SH-SY5Y (cell line): ENCODE data around the gene PRKAR2A.

Experiments
- GATA2 ChIP-seq: IDR thresholded peaks from 2 replicates; pipeline ENCODE4 v1.6.1; 2011; ENCODE audit warnings: mild to moderate bottlenecking, low read depth, low read length
- GATA3 ChIP-seq: IDR thresholded peaks from 2 replicates; pipeline ENCODE4 v1.6.1; 2011; ENCODE audit warnings: low read depth, mild to moderate bottlenecking, low read length, moderate library complexity

- TF ChIP-seq GATA2 (no peak), GATA3 (no peak)
Observed at GRCh38 chr3:48709051-48709461, 138.6 kb downstream of the PRKAR2A start.
